GM21786 (cell line): ENCODE measurements around the gene UQCC5.

Experiments used
- ATAC-seq: cut with Tn5 transposase; IDR thresholded peaks from one replicate; pipeline ENCODE4 v1.9.1; 2021; ENCODE audit not compliant: unreplicated experiment

UQCC5 gene

GRCh38 chr3:52532838-52533622 is 3.4 kb upstream of the UQCC5 start:
- ATAC-seq, result no peak

GRCh38 chr3:52533623-52534280 is 2.7 kb upstream of the UQCC5 start, which contains the start of gene NT5DC2:
Gene NT5DC2, minus strand, starts transcription at chr3:52533857. Its CDS starts 120 bp downstream, at chr3:52533737.
- no peak for ATAC-seq

GRCh38 chr3:52534281-52535183 is 1.9 kb upstream of the UQCC5 start:
- no peak for ATAC-seq

GRCh38 chr3:52535411-52536111 is 844 bp upstream of the UQCC5 start:
- no peak for ATAC-seq

- no peak for ATAC-seq
Measured at GRCh38 chr3:52536112-52536368, 365 bp upstream of the UQCC5 start.

GRCh38 chr3:52537165-52537620 is 788 bp downstream of the UQCC5 start:
- no peak for ATAC-seq

GRCh38 chr3:52537726-52538421 is 1.5 kb downstream of the UQCC5 start:
- ATAC-seq, result no peak

- no peak for ATAC-seq
Measured at GRCh38 chr3:52539010-52539653, 2.7 kb downstream of the UQCC5 start.

- ATAC-seq, result no peak
Measured at GRCh38 chr3:52541050-52541449, 4.6 kb downstream of the UQCC5 start.

GRCh38 chr3:52544937-52545336 is 8.5 kb downstream of the UQCC5 start:
- no peak for ATAC-seq

GRCh38 chr3:52546111-52546901 is 9.9 kb downstream of the UQCC5 start:
- ATAC-seq, result no peak

- ATAC-seq, result no peak
Measured at GRCh38 chr3:52547143-52547542, 10.7 kb downstream of the UQCC5 start.

GRCh38 chr3:52551118-52551517 is 14.7 kb downstream of the UQCC5 start:
- ATAC-seq, result no peak

- ATAC-seq, result no peak
Measured at GRCh38 chr3:52552089-52552488, 15.7 kb downstream of the UQCC5 start.

GRCh38 chr3:52554026-52554755 is 17.8 kb downstream of the UQCC5 start:
- no peak for ATAC-seq

GRCh38 chr3:52555056-52555455 is 18.7 kb downstream of the UQCC5 start:
- no peak for ATAC-seq

- no peak for ATAC-seq
Measured at GRCh38 chr3:52557011-52557960, 20.9 kb downstream of the UQCC5 start.
